Ishikawa (cell line): ENCODE data around the gene PTPRM.

ENCODE experiments used
- CEBPB ChIP-seq: IDR thresholded peaks from 2 replicates; pipeline ENCODE4 v1.6.1; 2012
- CREB1 ChIP-seq: IDR thresholded peaks from 2 replicates; pipeline ENCODE4 v1.6.1; 2012; ENCODE audit warnings: low read depth
- EGR1 ChIP-seq: IDR thresholded peaks from 2 replicates; pipeline ENCODE4 v1.6.1; 2012
- EP300 ChIP-seq: IDR thresholded peaks from 2 replicates; pipeline ENCODE4 v1.6.1; 2012; ENCODE audit warnings: borderline replicate concordance
- FOXM1 ChIP-seq: IDR thresholded peaks from 2 replicates; pipeline ENCODE4 v1.6.1; 2012; ENCODE audit warnings: low read depth, borderline replicate concordance
- NFIC ChIP-seq: IDR thresholded peaks from 2 replicates; pipeline ENCODE4 v1.6.1; 2012
- RAD21 ChIP-seq: IDR thresholded peaks from 2 replicates; pipeline ENCODE4 v1.6.1; 2012; ENCODE audit warnings: low read depth
- REST ChIP-seq: IDR thresholded peaks from 2 replicates; pipeline ENCODE4 v1.6.1; 2012; ENCODE audit warnings: low read depth, mild to moderate bottlenecking
- TAF1 ChIP-seq: IDR thresholded peaks from 2 replicates; pipeline ENCODE4 v1.6.1; 2012; ENCODE audit warnings: low read depth, mild to moderate bottlenecking
- TCF12 ChIP-seq: IDR thresholded peaks from 2 replicates; pipeline ENCODE4 v1.6.1; 2012; ENCODE audit warnings: low read depth
- TEAD4 ChIP-seq: IDR thresholded peaks from 2 replicates; pipeline ENCODE4 v1.6.1; 2012
- YY1 ChIP-seq: IDR thresholded peaks from 2 replicates; pipeline ENCODE4 v1.6.1; 2012; ENCODE audit warnings: low read depth
- ZBTB7A ChIP-seq: IDR thresholded peaks from 2 replicates; pipeline ENCODE4 v1.6.1; 2012; ENCODE audit warnings: low read depth
- TF ChIP-seq, protein P1 (sequence below): IDR thresholded peaks from 2 replicates; pipeline ENCODE4 v1.6.1; 2012
- TF ChIP-seq, protein P2 (sequence below): IDR thresholded peaks from 2 replicates; pipeline ENCODE4 v1.6.1; 2012

PTPRM gene

DNA sequence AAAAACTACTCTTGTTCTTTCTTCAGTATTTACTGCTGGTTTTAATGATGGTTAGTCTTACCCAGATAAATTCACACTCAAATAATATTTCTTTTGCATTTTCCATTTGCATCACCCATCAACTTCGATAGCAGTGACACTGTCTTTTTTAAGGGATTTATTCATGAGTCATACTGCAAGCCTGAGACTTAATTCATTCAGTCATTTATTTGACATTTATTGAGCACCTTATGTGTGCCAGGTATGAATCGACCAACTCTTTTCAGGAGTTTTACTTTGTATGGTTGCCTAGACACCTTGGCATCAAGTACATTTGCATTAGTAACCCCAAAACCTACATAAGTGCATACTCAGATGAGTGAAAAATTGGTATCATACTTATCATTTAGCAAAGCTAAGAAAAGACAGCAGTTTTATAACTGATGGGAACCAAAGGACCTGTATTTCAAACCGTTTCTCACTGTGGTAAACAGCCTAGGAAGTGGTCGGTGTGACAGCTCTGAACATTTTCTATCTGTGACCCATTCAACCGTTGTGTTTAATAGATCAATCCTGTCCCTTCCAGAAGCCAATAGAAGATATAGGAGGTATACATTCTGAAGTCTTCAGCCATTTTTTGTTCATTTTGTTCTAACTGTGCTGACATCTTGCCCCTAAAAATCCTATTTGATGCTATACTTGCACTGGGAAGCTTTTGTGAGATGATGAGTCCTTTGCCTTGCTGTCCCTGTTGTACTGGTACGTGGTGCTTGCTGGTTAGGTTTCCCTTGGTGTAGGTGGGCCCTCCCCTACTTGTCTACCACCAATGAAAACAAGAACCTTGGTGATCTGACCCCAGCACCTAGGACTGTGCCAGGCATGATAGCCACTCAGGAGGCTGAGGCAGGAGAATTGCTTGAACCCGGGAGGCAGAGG lies 557.4 kb downstream of the PTPRM start:
- TF ChIP-seq FOXM1: no peak
- no peak for TF ChIP-seq TEAD4
- TF ChIP-seq EGR1: no peak
- no peak for TF ChIP-seq CEBPB

GRCh38 chr18:8130096-8130495 lies 563.0 kb downstream of the PTPRM start:
- TF ChIP-seq CREB1 (no peak), ZBTB7A (no peak), YY1 (no peak), EP300 (no peak), CEBPB (no peak), TEAD4 (no peak), TCF12 (no peak), TAF1 (no peak), REST (no peak), FOXM1 (no peak), RAD21 (no peak)
- TF ChIP-seq, protein P1, sequence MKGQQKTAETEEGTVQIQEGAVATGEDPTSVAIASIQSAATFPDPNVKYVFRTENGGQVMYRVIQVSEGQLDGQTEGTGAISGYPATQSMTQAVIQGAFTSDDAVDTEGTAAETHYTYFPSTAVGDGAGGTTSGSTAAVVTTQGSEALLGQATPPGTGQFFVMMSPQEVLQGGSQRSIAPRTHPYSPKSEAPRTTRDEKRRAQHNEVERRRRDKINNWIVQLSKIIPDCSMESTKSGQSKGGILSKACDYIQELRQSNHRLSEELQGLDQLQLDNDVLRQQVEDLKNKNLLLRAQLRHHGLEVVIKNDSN: no peak
- TF ChIP-seq, protein P2, sequence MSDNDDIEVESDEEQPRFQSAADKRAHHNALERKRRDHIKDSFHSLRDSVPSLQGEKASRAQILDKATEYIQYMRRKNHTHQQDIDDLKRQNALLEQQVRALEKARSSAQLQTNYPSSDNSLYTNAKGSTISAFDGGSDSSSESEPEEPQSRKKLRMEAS: no peak

DNA sequence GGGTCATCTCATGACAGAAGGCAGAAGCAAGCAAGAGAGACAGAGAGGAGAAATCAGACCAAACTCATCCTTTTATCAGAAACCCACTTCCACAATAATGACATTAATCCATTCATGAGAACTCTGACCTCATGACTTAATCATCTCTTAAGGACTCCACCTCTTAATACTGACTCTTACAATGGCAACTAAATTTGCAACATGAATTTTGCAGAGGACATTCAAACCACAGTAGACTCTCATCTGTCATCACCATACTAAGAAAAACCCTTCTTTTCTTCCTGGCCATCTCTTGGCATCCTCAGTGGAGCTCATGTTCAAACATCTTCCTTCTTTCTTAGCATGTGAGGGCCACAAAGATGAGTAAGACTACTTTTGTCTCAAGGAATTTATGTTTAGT lies 565.9 kb downstream of the PTPRM start:
- TF ChIP-seq CEBPB (no peak), TCF12 (no peak), REST (no peak), NFIC (no peak), TEAD4 (no peak), EP300 (no peak), RAD21 (no peak), TAF1 (no peak), EGR1 (no peak), YY1 (no peak), FOXM1 (no peak)
- TF ChIP-seq, protein P2: no peak
- TF ChIP-seq, protein P1: no peak

- TF ChIP-seq TCF12: no peak
- no peak for TF ChIP-seq RAD21
- TF ChIP-seq REST: no peak
- TF ChIP-seq CREB1: no peak
- TF ChIP-seq EGR1: no peak
- no peak for TF ChIP-seq EP300
Measured at GRCh38 chr18:8133888-8134287, 566.8 kb downstream of the PTPRM start.

GRCh38 chr18:8139127-8139527 lies 572.0 kb downstream of the PTPRM start:
- TF ChIP-seq, protein P2: no peak
- TF ChIP-seq EP300: no peak
